ENCODE measurements around the gene EYS.
"Not testable (repeated sequence)": the region's sequence is repeated elsewhere in the genome, so short reads cannot be mapped to it uniquely, and the experiment has no call there.

GRCh38 chr6:65002882-65003281 is 704.1 kb downstream of the EYS start:
- TF ChIP-seq, protein P1, sequence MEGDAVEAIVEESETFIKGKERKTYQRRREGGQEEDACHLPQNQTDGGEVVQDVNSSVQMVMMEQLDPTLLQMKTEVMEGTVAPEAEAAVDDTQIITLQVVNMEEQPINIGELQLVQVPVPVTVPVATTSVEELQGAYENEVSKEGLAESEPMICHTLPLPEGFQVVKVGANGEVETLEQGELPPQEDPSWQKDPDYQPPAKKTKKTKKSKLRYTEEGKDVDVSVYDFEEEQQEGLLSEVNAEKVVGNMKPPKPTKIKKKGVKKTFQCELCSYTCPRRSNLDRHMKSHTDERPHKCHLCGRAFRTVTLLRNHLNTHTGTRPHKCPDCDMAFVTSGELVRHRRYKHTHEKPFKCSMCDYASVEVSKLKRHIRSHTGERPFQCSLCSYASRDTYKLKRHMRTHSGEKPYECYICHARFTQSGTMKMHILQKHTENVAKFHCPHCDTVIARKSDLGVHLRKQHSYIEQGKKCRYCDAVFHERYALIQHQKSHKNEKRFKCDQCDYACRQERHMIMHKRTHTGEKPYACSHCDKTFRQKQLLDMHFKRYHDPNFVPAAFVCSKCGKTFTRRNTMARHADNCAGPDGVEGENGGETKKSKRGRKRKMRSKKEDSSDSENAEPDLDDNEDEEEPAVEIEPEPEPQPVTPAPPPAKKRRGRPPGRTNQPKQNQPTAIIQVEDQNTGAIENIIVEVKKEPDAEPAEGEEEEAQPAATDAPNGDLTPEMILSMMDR (conservative IDR thresholded peaks at IDR 0.05), result not testable (repeated sequence)
- TF ChIP-seq ZFX (IDR thresholded peaks at IDR 0.05), result not testable (repeated sequence)

Data from C4-2B (cell line).